OCI-LY7 (cell line): ENCODE data around the gene SGIP1. TPM values are rescaled to one million over a fixed set of nuclear protein-coding genes. Genes with fewer than 3 reads are reported as not detected.

Source experiments
- BruUV-seq: library from RNA; stranded (reverse); fragments of 400-500 nt; replicated peaks from 2 replicates; lab custom pipeline; 2021; lab: Mats Ljungman, UMichigan
- CTCF ChIA-PET: fragments of 300-600 bp; sonication (Branson Sonifier 250); formaldehyde crosslinking; loops from one replicate; lab custom pipeline; 2022; ENCODE audit warnings: antibody characterized with exemption; ENCODE audit not compliant: unreplicated experiment; lab: Charles Lee
- POLR2A ChIA-PET: fragments of 300-600 bp; sonication (Branson Sonifier 250); formaldehyde crosslinking; loops from one replicate; lab custom pipeline; 2022; ENCODE audit warnings: antibody characterized with exemption; lab: Charles Lee
- DNase-seq: peaks from one replicate; pipeline ENCODE4 v3.0.0-alpha.2; 2015; ENCODE audit warnings: low spot score
- H2AFZ ChIP-seq: fragments of 200-600 bp; sonication (generic), shearing (Covaris generic); 2 replicates; pipeline ENCODE4 v1.6.1; 2014; ENCODE audit warnings: mild to moderate bottlenecking, antibody characterized with exemption, low read length, moderate library complexity
- H3K27ac ChIP-seq: fragments of 200-600 bp; sonication (generic); 2 replicates; pipeline ENCODE4 v1.5.1; 2014; ENCODE audit warnings: mixed run types, low read depth, mild to moderate bottlenecking, moderate library complexity, low read length, inconsistent platforms; ENCODE audit not compliant: poor library complexity, severe bottlenecking
- H3K36me3 ChIP-seq: fragments of 200-600 bp; sonication (generic); 2 replicates; pipeline ENCODE4 v1.6.1; 2014; ENCODE audit warnings: mild to moderate bottlenecking, antibody characterized with exemption, low read length, moderate library complexity, mixed read lengths; ENCODE audit not compliant: insufficient read depth
- H3K4me1 ChIP-seq: fragments of 200-600 bp; sonication (generic); 2 replicates; pipeline ENCODE4 v1.5.1; 2014; ENCODE audit warnings: mild to moderate bottlenecking, low read length; ENCODE audit not compliant: insufficient read depth, poor library complexity, severe bottlenecking
- H3K4me2 ChIP-seq: fragments of 200-600 bp; sonication (generic); 2 replicates; pipeline ENCODE4 v1.6.1; 2014; ENCODE audit warnings: mild to moderate bottlenecking, low read length
- H3K4me3 ChIP-seq: fragments of 200-600 bp; sonication (generic); 2 replicates; pipeline ENCODE4 v1.5.1; 2014; ENCODE audit warnings: mild to moderate bottlenecking, low read depth, low read length; ENCODE audit not compliant: poor library complexity, severe bottlenecking
- H3K79me2 ChIP-seq: fragments of 200-600 bp; sonication (generic); 2 replicates; pipeline ENCODE4 v1.6.1; 2016; ENCODE audit warnings: low read depth, mild to moderate bottlenecking, low read length, moderate library complexity, mixed read lengths; ENCODE audit not compliant: insufficient read depth
- H3K9me2 ChIP-seq: fragments of 200-600 bp; sonication (generic); 2 replicates; pipeline ENCODE4 v1.6.1; 2016; ENCODE audit warnings: mild to moderate bottlenecking, low read length, mixed read lengths; ENCODE audit not compliant: insufficient read depth
- H3K9me3 ChIP-seq: fragments of 200-600 bp; sonication (generic); 2 replicates; pipeline ENCODE4 v1.6.1; 2014; ENCODE audit warnings: mild to moderate bottlenecking, mixed run types, low read length, mixed read lengths
- H4K20me1 ChIP-seq: fragments of 200-600 bp; sonication (generic); 2 replicates; pipeline ENCODE4 v1.6.1; 2014; ENCODE audit warnings: mild to moderate bottlenecking, antibody characterized with exemption, low read length, moderate library complexity, mixed read lengths; ENCODE audit not compliant: insufficient read depth
- CTCF ChIP-seq: fragments of 200-600 bp; sonication (generic); conservative IDR thresholded peaks from 2 replicates; pipeline ENCODE4 v1.5.1; 2014; ENCODE audit warnings: mild to moderate bottlenecking, antibody characterized with exemption, low read length, moderate library complexity, mixed read lengths
- EZH2phosphoT487 ChIP-seq: fragments of 200-600 bp; sonication (generic); IDR thresholded peaks from 2 replicates; pipeline ENCODE4 v1.6.1; 2018; ENCODE audit warnings: low read depth, borderline replicate concordance, mild to moderate bottlenecking, mixed run types, antibody characterized with exemption, low read length, moderate library complexity, mixed read lengths
- intact Hi-C: fragments of 100-400 bp; cut with micrococcal nuclease; formaldehyde crosslinking; loops from one replicate; pipeline ENCODE4 v1.10.0; 2022; ENCODE audit not compliant: unreplicated experiment
- total RNA-seq, 2 experiments: library from RNA; depleted of rRNA in 1 of 2; stranded (reverse); fragments of >200 nt in 1 of 2; shearing (Covaris generic) in 1 of 2; gene quantifications; 2 replicates each; pipeline ENCODE4 v1.2.3, GENCODE V29; 2014 to 2022

The SGIP1 gene
- total RNA-seq, 2 experiments from 2014 or later = not detected

GRCh38 chr1:66542811-66543767 lies 9.1 kb downstream of the SGIP1 start:
- ChIA-PET CTCF (interaction anchor here (1.1 kb wide), 1 partner anchor 13 kb away, joined by 3 read pairs; no protein-coding TSS in a partner anchor), POLR2A (no interaction called here)
- no peak for TF ChIP-seq CTCF
- TF ChIP-seq EZH2phosphoT487 = no peak
- H4K20me1 ChIP-seq = no peaks in the 10 kb centered on the region
- BruUV-seq = no TSS peak
- no peak overlapping the region for H3K4me2 ChIP-seq
- intact Hi-C loops = no loop called here
- H3K4me1 ChIP-seq = no peaks in the 10 kb centered on the region
- H2AFZ ChIP-seq = no peak overlapping the region
- H3K9me2 ChIP-seq = no peaks in the 10 kb centered on the region
- no peaks in the 10 kb centered on the region for H3K9me3 ChIP-seq
- no peak for DNase-seq
- no peak overlapping the region for H3K27ac ChIP-seq
- H3K4me3 ChIP-seq = no peak overlapping the region
- no peaks in the 10 kb centered on the region for H3K36me3 ChIP-seq
- no peaks in the 10 kb centered on the region for H3K79me2 ChIP-seq

GRCh38 chr1:66546047-66546810 lies 12.3 kb downstream of the SGIP1 start:
- Histone ChIP-seq H3K4me1 (no peaks in the 10 kb centered on the region), H3K27ac (no peak overlapping the region), H2AFZ (no peak overlapping the region), H3K4me3 (no peak overlapping the region), H4K20me1 (no peaks in the 10 kb centered on the region), H3K9me2 (no peaks in the 10 kb centered on the region), H3K36me3 (no peaks in the 10 kb centered on the region), H3K79me2 (no peaks in the 10 kb centered on the region), H3K9me3 (no peaks in the 10 kb centered on the region), H3K4me2 (no peak overlapping the region)
- intact Hi-C loops = no loop called here
- BruUV-seq = no TSS peak
- ChIA-PET CTCF (no interaction called here), POLR2A (no interaction called here)
- DNase-seq = no peak
- no peak for TF ChIP-seq EZH2phosphoT487
- TF ChIP-seq CTCF = no peak
